IMR-90 (cell line): Measurements from ENCODE around the gene PLCD1.

ENCODE experiments used
- CEBPB ChIP-seq: IDR thresholded peaks from 2 replicates; pipeline ENCODE4 v1.6.1; 2012; ENCODE audit warnings: low read depth, low read length, improper control_type of control experiment
- CTCF ChIP-seq: conservative IDR thresholded peaks from 2 replicates; pipeline ENCODE4 v1.5.1; 2012; ENCODE audit warnings: mild to moderate bottlenecking, low read depth, low read length, improper control_type of control experiment
- POLR2A ChIP-seq: IDR thresholded peaks from 2 replicates; pipeline ENCODE4 v1.6.1; 2012; ENCODE audit warnings: mild to moderate bottlenecking, low read depth, low read length
- RFX5 ChIP-seq: IDR thresholded peaks from 2 replicates; pipeline ENCODE4 v1.8.0; 2012; ENCODE audit warnings: low read depth, mild to moderate bottlenecking, low read length, moderate library complexity

GRCh38 chr3:37970802-37971201 lies 58.6 kb downstream of the PLCD1 start:
- TF ChIP-seq CTCF, result no peak
- TF ChIP-seq POLR2A, result no peak
- TF ChIP-seq CEBPB, result no peak
- TF ChIP-seq RFX5, result no peak
